GM20000 (cell line): ENCODE measurements around the gene BAG5.
"Not testable (repeated sequence)": the region's sequence is repeated elsewhere in the genome, so short reads cannot be mapped to it uniquely, and the experiment has no call there.

ENCODE experiments used
- DNase-seq: peaks from one replicate; pipeline ENCODE4 v3.0.0; 2012; ENCODE audit warnings: low spot score
- CTCF ChIP-seq: IDR thresholded peaks from 2 replicates; pipeline ENCODE4 v1.5.1; 2012; ENCODE audit warnings: mild to moderate bottlenecking, control low read depth; ENCODE audit errors: extremely low read depth, missing control alignments

Gene BAG5

GRCh38 chr14:103526914-103527248 lies 35.6 kb downstream of the BAG5 start:
- TF ChIP-seq CTCF: no peak

GRCh38 chr14:103526247-103526913 lies 36.1 kb downstream of the BAG5 start:
- no peak for TF ChIP-seq CTCF
- no peak for DNase-seq

More at GRCh38 chr14:103526914-103527248, 35.6 kb downstream of the BAG5 start:
- DNase-seq: no peak

GRCh38 chr14:103525430-103526246 lies 36.8 kb downstream of the BAG5 start:
- not testable (repeated sequence) for DNase-seq

- TF ChIP-seq CTCF: no peak
- no peak for DNase-seq
These were observed 38.2 kb downstream of the BAG5 start for GRCh38 chr14:103524002-103524935.

GRCh38 chr14:103523575-103523954 lies 38.9 kb downstream of the BAG5 start:
- no peak for TF ChIP-seq CTCF

GRCh38 chr14:103522649-103523574 lies 39.5 kb downstream of the BAG5 start, which contains the start of gene CKB:
CKB (minus strand) TSS chr14:103522830; CDS start chr14:103522493, 337 bp downstream.
- DNase-seq: peak; percentile 82
- no peak for TF ChIP-seq CTCF

More at GRCh38 chr14:103523575-103523954, 38.9 kb downstream of the BAG5 start:
- no peak for DNase-seq
